Fibroblast of the aortic adventitia (primary cell): ENCODE data around the gene ADD2. TPM values are rescaled to one million over a fixed set of nuclear protein-coding genes. Genes with fewer than 3 reads are reported as not detected.

Source experiments
- DNase-seq: peaks from one replicate; pipeline ENCODE4 v3.0.0-alpha.2; 2010; ENCODE audit warnings: low read depth
- H3K4me3 ChIP-seq: 2 replicates; pipeline ENCODE4 v1.5.1; 2011; ENCODE audit warnings: low read depth, mild to moderate bottlenecking, control low read depth, low read length, moderate library complexity
- CTCF ChIP-seq: IDR thresholded peaks from 2 replicates; pipeline ENCODE4 v1.5.1; 2011; ENCODE audit warnings: mild to moderate bottlenecking, low read length, control low read depth, inconsistent platforms; ENCODE audit not compliant: insufficient read depth
- total RNA-seq: library from RNA; depleted of rRNA; stranded (reverse); fragments of >200 nt; gene quantifications from 2 replicates; pipeline ENCODE4 v1.2.3, GENCODE V29; 2012; ENCODE audit warnings: low replicate concordance

The ADD2 gene
- total RNA-seq, 1 donor, result 0.36 TPM

- H3K4me3 ChIP-seq, result no peak overlapping the region
- TF ChIP-seq CTCF, result no peak
- DNase-seq, result no peak
Measured at GRCh38 chr2:70771446-70771845, 3.4 kb upstream of the ADD2 start.

- no peak for TF ChIP-seq CTCF
Measured at GRCh38 chr2:70769450-70769849, 1.4 kb upstream of the ADD2 start.

GRCh38 chr2:70768590-70769085, 638 bp upstream of the ADD2 start:
- DNase-seq, result no peak
- TF ChIP-seq CTCF, result no peak
- H3K4me3 ChIP-seq, result no peak overlapping the region

More at GRCh38 chr2:70769450-70769849, 1.4 kb upstream of the ADD2 start:
- DNase-seq, result no peak
- H3K4me3 ChIP-seq, result no peak overlapping the region

GRCh38 chr2:70767079-70767698, 811 bp downstream of the ADD2 start:
- TF ChIP-seq CTCF, result no peak
- DNase-seq, result no peak
- H3K4me3 ChIP-seq, result no peak overlapping the region

GRCh38 chr2:70766357-70767078, 1.5 kb downstream of the ADD2 start:
- no peak for DNase-seq
- no peak for TF ChIP-seq CTCF
- H3K4me3 ChIP-seq, result no peak overlapping the region

GRCh38 chr2:70765507-70765906, 2.5 kb downstream of the ADD2 start:
- TF ChIP-seq CTCF, result no peak
- H3K4me3 ChIP-seq, result no peak overlapping the region
- no peak for DNase-seq
